ENCODE results near the gene UBN2. TPM values are rescaled to one million over a fixed set of nuclear protein-coding genes. Genes with fewer than 3 reads are reported as not detected.
A peak's percentile ranks its signal among the peaks of the same experiment; 100 is the strongest.
"Not testable (repeated sequence)": the region's sequence is repeated elsewhere in the genome, so short reads cannot be mapped to it uniquely, and the experiment has no call there.

The UBN2 gene
- polyA plus RNA-seq, 10 donors, result 6.4 to 14.9 (median 9.0) TPM

GRCh38 chr7:139294951-139295575, 64.0 kb downstream of the UBN2 start:
- DNase-seq, result no peak

- no peak for DNase-seq
These were observed 66.8 kb downstream of the UBN2 start for GRCh38 chr7:139297795-139298194.

- no peak for DNase-seq
These were observed 68.3 kb downstream of the UBN2 start for GRCh38 chr7:139299296-139299695.

GRCh38 chr7:139300390-139300789, 69.4 kb downstream of the UBN2 start:
- DNase-seq, result no peak

GRCh38 chr7:139304517-139304916, 73.5 kb downstream of the UBN2 start:
- no peak for DNase-seq

GRCh38 chr7:139317939-139318505, 87.0 kb downstream of the UBN2 start:
- no peak for DNase-seq

GRCh38 chr7:139321071-139321745, 90.2 kb downstream of the UBN2 start:
- DNase-seq, result no peak

GRCh38 chr7:139324709-139325108, 93.7 kb downstream of the UBN2 start:
- not testable (repeated sequence) for DNase-seq

GRCh38 chr7:139328375-139328774, 97.3 kb downstream of the UBN2 start:
- peak in 1 of 3 donors; percentile 58 for DNase-seq

- no peak for DNase-seq
These were observed 98.1 kb downstream of the UBN2 start for GRCh38 chr7:139329119-139329518.

- no peak for DNase-seq
These were observed 99.4 kb downstream of the UBN2 start for GRCh38 chr7:139330333-139331030.

- DNase-seq, result no peak
These were observed 101.8 kb downstream of the UBN2 start for GRCh38 chr7:139332697-139333359.

GRCh38 chr7:139333443-139333842, 102.4 kb downstream of the UBN2 start:
- not testable (repeated sequence) for DNase-seq

- DNase-seq, result no peak
These were observed 103.5 kb downstream of the UBN2 start for GRCh38 chr7:139334399-139335150.

- no peak for DNase-seq
These were observed 108.0 kb downstream of the UBN2 start for GRCh38 chr7:139339025-139339424.

- DNase-seq, result no peak
These were observed 108.6 kb downstream of the UBN2 start for GRCh38 chr7:139339698-139340036.

GRCh38 chr7:139340037-139340807, 109.2 kb downstream of the UBN2 start:
- peak; percentile 100 for DNase-seq

- peak in 1 of 3 donors; percentile 82 for DNase-seq
These were observed 109.7 kb downstream of the UBN2 start for GRCh38 chr7:139340808-139341057.

GRCh38 chr7:139341058-139341775, 110.2 kb downstream of the UBN2 start, which contains the start of gene FMC1:
FMC1 (plus strand) TSS chr7:139341337; CDS start chr7:139341385, 48 bp downstream.
- DNase-seq, result peak; percentile 93 to 98 (median 94)

GRCh38 chr7:139341776-139342226, 110.8 kb downstream of the UBN2 start:
- no peak for DNase-seq
